Hepatocyte (in vitro differentiated cells): Measurements from ENCODE around the gene TCP11. TPM values are rescaled to one million over a fixed set of nuclear protein-coding genes. Genes with fewer than 3 reads are reported as not detected.

Source experiments
- DNase-seq: peaks from one replicate; pipeline ENCODE4 v3.0.0-alpha.2; 2016; ENCODE audit warnings: low spot score
- H2AFZ ChIP-seq: fragments of 200-600 bp; sonication (generic); 2 replicates; pipeline ENCODE4 v1.6.0; 2016; ENCODE audit warnings: antibody characterized with exemption, mild to moderate bottlenecking
- H3K27ac ChIP-seq: fragments of 200-600 bp; sonication (generic); 2 replicates; pipeline ENCODE4 v1.5.1; 2016; ENCODE audit warnings: mild to moderate bottlenecking
- H3K27me3 ChIP-seq: fragments of 200-600 bp; sonication (generic); 2 replicates; pipeline ENCODE4 v1.6.1; 2016
- H3K36me3 ChIP-seq: fragments of 200-600 bp; sonication (generic); replicated peaks from 2 replicates; pipeline ENCODE4 v1.5.1; 2016; ENCODE audit warnings: low read depth; ENCODE audit not compliant: insufficient read depth
- H3K4me1 ChIP-seq: fragments of 200-600 bp; sonication (generic); 2 replicates; pipeline ENCODE4 v1.5.1; 2016; ENCODE audit warnings: mild to moderate bottlenecking, moderate library complexity; ENCODE audit not compliant: insufficient read depth
- H3K4me2 ChIP-seq: fragments of 200-600 bp; sonication (generic); 2 replicates; pipeline ENCODE4 v1.6.0; 2016
- H3K4me3 ChIP-seq: fragments of 200-600 bp; sonication (generic); 2 replicates; pipeline ENCODE4 v1.5.1; 2016; ENCODE audit warnings: mild to moderate bottlenecking
- H3K79me2 ChIP-seq: fragments of 200-600 bp; sonication (generic); 2 replicates; pipeline ENCODE4 v1.6.0; 2017; ENCODE audit warnings: mild to moderate bottlenecking
- H3K9me2 ChIP-seq: fragments of 200-600 bp; sonication (generic); replicated peaks from 2 replicates; pipeline ENCODE4 v1.6.0; 2017; ENCODE audit warnings: mild to moderate bottlenecking; ENCODE audit not compliant: insufficient read depth
- H3K9me3 ChIP-seq: fragments of 200-600 bp; sonication (generic); 2 replicates; pipeline ENCODE4 v1.5.1; 2016; ENCODE audit warnings: low read depth, mild to moderate bottlenecking
- H4K20me1 ChIP-seq: fragments of 200-600 bp; sonication (generic); 2 replicates; pipeline ENCODE4 v1.6.0; 2016; ENCODE audit warnings: mild to moderate bottlenecking; ENCODE audit not compliant: insufficient read depth, poor library complexity, severe bottlenecking
- EZH2 ChIP-seq: fragments of 200-600 bp; sonication (generic); IDR thresholded peaks from 2 replicates; pipeline ENCODE4 v1.6.1; 2016; ENCODE audit warnings: antibody characterized with exemption, mild to moderate bottlenecking, borderline replicate concordance
- EZH2phosphoT487 ChIP-seq: fragments of 200-600 bp; sonication (generic); IDR thresholded peaks from one replicate; pipeline ENCODE4 v1.6.1; 2018; ENCODE audit warnings: antibody characterized with exemption, mild to moderate bottlenecking, low read depth, moderate library complexity; ENCODE audit not compliant: unreplicated experiment, severe bottlenecking
- WGBS: methylation state at CpG from one replicate; pipeline ENCODE4 v1.1.6; 2016; ENCODE audit warnings: low lambda C conversion rate; ENCODE audit errors: missing lambda C conversion rate; 5-methylcytosine and 5-hydroxymethylcytosine counted together
- polyA plus RNA-seq: library from polyadenylated mRNA; unstranded; fragments of >200 nt; fragmentation: Nextera tagmentation; extraction: Ambion mirVana; gene quantifications from 2 replicates; pipeline ENCODE4 v1.2.1, GENCODE V29; 2016
- total RNA-seq: library from RNA; depleted of rRNA; stranded (reverse); fragments of >200 nt; gene quantifications from 2 replicates; pipeline ENCODE4 v1.2.3, GENCODE V29; 2014
- TF ChIP-seq, protein P1 (sequence below): fragments of 200-600 bp; sonication (generic); IDR thresholded peaks from 2 replicates; pipeline ENCODE4 v1.5.1; 2016; ENCODE audit warnings: antibody characterized with exemption, mild to moderate bottlenecking; ENCODE audit not compliant: poor library complexity

TCP11 gene
- total and polyA plus RNA-seq, 2 experiments from 2014 or later: not detected

- no peak for DNase-seq
- H3K79me2 ChIP-seq: no peaks in the 10 kb centered on the region
- H3K4me1 ChIP-seq: no peaks in the 10 kb centered on the region
- H4K20me1 ChIP-seq: no peaks in the 10 kb centered on the region
- no peak overlapping the region for H3K4me2 ChIP-seq
- 82% methylated on average over 15 of the region's 15 CpGs for WGBS
- H3K9me2 ChIP-seq: no peaks in the 10 kb centered on the region
- no peak overlapping the region for H2AFZ ChIP-seq
- H3K9me3 ChIP-seq: no peaks in the 10 kb centered on the region
- TF ChIP-seq, protein P1, sequence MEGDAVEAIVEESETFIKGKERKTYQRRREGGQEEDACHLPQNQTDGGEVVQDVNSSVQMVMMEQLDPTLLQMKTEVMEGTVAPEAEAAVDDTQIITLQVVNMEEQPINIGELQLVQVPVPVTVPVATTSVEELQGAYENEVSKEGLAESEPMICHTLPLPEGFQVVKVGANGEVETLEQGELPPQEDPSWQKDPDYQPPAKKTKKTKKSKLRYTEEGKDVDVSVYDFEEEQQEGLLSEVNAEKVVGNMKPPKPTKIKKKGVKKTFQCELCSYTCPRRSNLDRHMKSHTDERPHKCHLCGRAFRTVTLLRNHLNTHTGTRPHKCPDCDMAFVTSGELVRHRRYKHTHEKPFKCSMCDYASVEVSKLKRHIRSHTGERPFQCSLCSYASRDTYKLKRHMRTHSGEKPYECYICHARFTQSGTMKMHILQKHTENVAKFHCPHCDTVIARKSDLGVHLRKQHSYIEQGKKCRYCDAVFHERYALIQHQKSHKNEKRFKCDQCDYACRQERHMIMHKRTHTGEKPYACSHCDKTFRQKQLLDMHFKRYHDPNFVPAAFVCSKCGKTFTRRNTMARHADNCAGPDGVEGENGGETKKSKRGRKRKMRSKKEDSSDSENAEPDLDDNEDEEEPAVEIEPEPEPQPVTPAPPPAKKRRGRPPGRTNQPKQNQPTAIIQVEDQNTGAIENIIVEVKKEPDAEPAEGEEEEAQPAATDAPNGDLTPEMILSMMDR: no peak
- TF ChIP-seq EZH2phosphoT487 (no peak), EZH2 (no peak)
- no peaks in the 10 kb centered on the region for H3K36me3 ChIP-seq
- H3K27me3 ChIP-seq: no peaks in the 10 kb centered on the region
- H3K27ac ChIP-seq: no peak overlapping the region
- H3K4me3 ChIP-seq: no peak overlapping the region
Observed at GRCh38 chr6:35072051-35072697, 69.0 kb downstream of the TCP11 start.

DNA sequence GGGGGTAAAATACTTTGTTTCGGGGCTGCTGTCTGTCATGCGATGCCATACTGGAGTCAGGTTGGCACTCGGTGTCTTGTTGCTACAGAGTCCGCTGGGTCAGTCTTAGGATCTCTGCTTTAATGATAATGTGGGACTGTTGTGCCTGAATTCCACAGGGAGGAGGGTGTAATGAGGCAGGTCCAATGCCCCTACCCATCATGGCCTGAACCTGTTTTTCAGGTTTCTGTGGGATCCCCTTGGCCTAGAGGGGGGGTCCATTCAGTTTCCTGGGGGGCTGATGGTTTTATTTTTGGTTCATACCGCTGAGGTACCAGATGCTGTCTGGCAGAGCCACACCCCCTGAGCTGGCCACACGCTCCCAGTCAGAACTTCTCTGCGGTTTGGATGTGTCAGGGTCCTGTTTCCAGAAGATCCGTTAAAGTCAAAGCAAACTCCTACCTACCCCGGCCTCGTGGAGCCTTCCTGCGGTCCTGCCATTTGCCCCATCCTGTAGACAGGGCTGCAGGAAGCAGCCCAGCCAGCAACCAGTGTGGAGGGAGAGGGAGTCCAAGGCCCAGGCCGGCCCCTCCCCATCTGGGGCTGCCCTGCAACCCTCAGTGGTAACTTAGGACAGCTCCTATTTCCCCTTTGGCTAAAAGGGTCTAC, 69.7 kb downstream of the TCP11 start:
- H4K20me1 ChIP-seq: no peaks in the 10 kb centered on the region
- no peaks in the 10 kb centered on the region for H3K9me2 ChIP-seq
- no peak overlapping the region for H3K4me2 ChIP-seq
- no peaks in the 10 kb centered on the region for H3K4me1 ChIP-seq
- H3K9me3 ChIP-seq: no peaks in the 10 kb centered on the region
- no peaks in the 10 kb centered on the region for H3K27me3 ChIP-seq
- H3K27ac ChIP-seq: no peak overlapping the region
- TF ChIP-seq EZH2phosphoT487 (no peak), EZH2 (no peak)
- TF ChIP-seq, protein P1: no peak
- H2AFZ ChIP-seq: no peak overlapping the region
- H3K4me3 ChIP-seq: no peak overlapping the region
- DNase-seq: no peak
- no peaks in the 10 kb centered on the region for H3K36me3 ChIP-seq
- H3K79me2 ChIP-seq: no peaks in the 10 kb centered on the region
- 87% methylated on average over 12 of the region's 12 CpGs for WGBS

- Histone ChIP-seq H3K4me3 (no peak overlapping the region), H3K4me1 (no peaks in the 10 kb centered on the region), H3K36me3 (no peaks in the 10 kb centered on the region), H4K20me1 (no peaks in the 10 kb centered on the region), H2AFZ (no peak overlapping the region), H3K27me3 (no peaks in the 10 kb centered on the region), H3K9me3 (no peaks in the 10 kb centered on the region), H3K79me2 (no peaks in the 10 kb centered on the region), H3K4me2 (no peak overlapping the region), H3K9me2 (no peaks in the 10 kb centered on the region), H3K27ac (no peak overlapping the region)
- 100% methylated on average over 2 of the region's 2 CpGs for WGBS
- TF ChIP-seq, protein P1: no peak
- TF ChIP-seq EZH2phosphoT487: no peak
- TF ChIP-seq EZH2: no peak
- no peak for DNase-seq
Observed at GRCh38 chr6:35070111-35070510, 71.0 kb downstream of the TCP11 start.
